BJ (cell line): Measurements from ENCODE around the gene CFAP20. TPM values are rescaled to one million over a fixed set of nuclear protein-coding genes. Genes with fewer than 3 reads are reported as not detected.

Experiments
- CTCF ChIA-PET: fragments of 350-600 bp; formaldehyde crosslinking; extraction: SDS; loops from one replicate; lab custom pipeline; 2021; ENCODE audit warnings: antibody characterized with exemption, inconsistent platforms; lab: Yijun Ruan, JAX
- POLR2A ChIA-PET: fragments of 300-600 bp; sonication (Branson Sonifier 250); formaldehyde crosslinking; extraction: SDS; loops from one replicate; lab custom pipeline; 2021; ENCODE audit warnings: antibody characterized with exemption; lab: Charles Lee
- DNase-seq: peaks from one replicate; pipeline ENCODE4 v3.0.0-alpha.2; 2011; ENCODE audit warnings: low read depth
- H3K27me3 ChIP-seq: 2 replicates; pipeline ENCODE4 v1.6.0; 2011; ENCODE audit warnings: low read length; ENCODE audit not compliant: control insufficient read depth, insufficient read depth
- H3K36me3 ChIP-seq: 2 replicates; pipeline ENCODE4 v1.5.1; 2011; ENCODE audit warnings: low read length; ENCODE audit not compliant: control insufficient read depth, insufficient read depth
- H3K4me3 ChIP-seq: 2 replicates; pipeline ENCODE4 v1.5.1; 2011; ENCODE audit warnings: low read depth, mild to moderate bottlenecking, control low read depth, low read length
- CTCF ChIP-seq: IDR thresholded peaks from 2 replicates; pipeline ENCODE4 v1.5.1; 2011; ENCODE audit warnings: low read depth, mild to moderate bottlenecking, control low read depth, inconsistent platforms, low read length, moderate library complexity; ENCODE audit not compliant: insufficient read depth
- polyA minus RNA-seq: library from RNA; depleted of rRNA, polyadenylated mRNA; stranded (reverse); fragments of >200 nt; gene quantifications from 2 replicates; pipeline ENCODE4 v1.2.3, GENCODE V29; 2011; rRNA and poly(A)+ RNA removed
- polyA plus RNA-seq: library from polyadenylated mRNA; depleted of rRNA; stranded (reverse); fragments of >200 nt; gene quantifications from 2 replicates; pipeline ENCODE4 v1.2.3, GENCODE V29; 2011; rRNA removed

Gene CFAP20
- 36.6 and 45.6 TPM in 2 replicates for polyA plus RNA-seq
- polyA minus RNA-seq: 12.6 and 35.0 TPM in 2 replicates

GRCh38 chr16:58129097-58129936 lies at the start of gene CFAP20:
CFAP20 (minus strand) TSS chr16:58129381; CDS start chr16:58129115, 266 bp downstream.
- H3K36me3 ChIP-seq: no peaks in the 10 kb centered on the region
- POLR2A ChIA-PET: interaction anchor here (0.5 to 0.8 kb wide), 2 partner anchors 23 to 67 kb away, joined by 3 to 14 read pairs; no protein-coding TSS in a partner anchor
- DNase-seq: peak; percentile 97
- no peaks in the 10 kb centered on the region for H3K27me3 ChIP-seq
- CTCF ChIA-PET: interaction anchor here (0.7 to 4.1 kb wide), 4 partner anchors 8 to 106 kb away, joined by 3 to 27 read pairs (median 4); partner anchors contain the start of gene MMP15
- no peak for TF ChIP-seq CTCF
- H3K4me3 ChIP-seq: peak within 1 kb of the TSS; percentile 69

GRCh38 chr16:58177353-58177710 lies 48.2 kb upstream of the CFAP20 start:
- ChIA-PET POLR2A (no interaction called here), CTCF (interaction anchor here (1.1 kb wide), 1 partner anchor 10 kb away, joined by 3 read pairs; no protein-coding TSS in a partner anchor)
- H3K27me3 ChIP-seq: no peaks in the 10 kb centered on the region
- peaks cover 9% of the 10 kb centered on the region for H3K36me3 ChIP-seq
- no peak overlapping the region for H3K4me3 ChIP-seq
- DNase-seq: no peak
- no peak for TF ChIP-seq CTCF

GRCh38 chr16:58176608-58177352 lies 47.6 kb upstream of the CFAP20 start:
- ChIA-PET CTCF (interaction anchor here (1.1 to 1.8 kb wide), 2 partner anchors 8 to 11 kb away, joined by 3 to 4 read pairs; no protein-coding TSS in a partner anchor), POLR2A (no interaction called here)
- TF ChIP-seq CTCF: no peak
- DNase-seq: no peak
- Histone ChIP-seq H3K27me3 (no peaks in the 10 kb centered on the region), H3K36me3 (peaks cover 9% of the 10 kb centered on the region), H3K4me3 (no peak overlapping the region)

- CTCF ChIA-PET: no interaction called here
- POLR2A ChIA-PET: no interaction called here
- H3K36me3 ChIP-seq: peaks cover 18% of the 10 kb centered on the region
- H3K4me3 ChIP-seq: no peak overlapping the region
- TF ChIP-seq CTCF: no peak
- DNase-seq: no peak
- H3K27me3 ChIP-seq: no peaks in the 10 kb centered on the region
Observed at GRCh38 chr16:58170223-58170622, 41.0 kb upstream of the CFAP20 start.

- peaks cover 16% of the 10 kb centered on the region for H3K36me3 ChIP-seq
- DNase-seq: no peak
- ChIA-PET CTCF (no interaction called here), POLR2A (no interaction called here)
- TF ChIP-seq CTCF: no peak
- H3K4me3 ChIP-seq: no peak overlapping the region
- no peaks in the 10 kb centered on the region for H3K27me3 ChIP-seq
Observed at GRCh38 chr16:58160855-58161254, 31.7 kb upstream of the CFAP20 start.
